Mucosa of descending colon (tissue), 3 donors: ENCODE data around the gene PAX8. TPM values are rescaled to one million over a fixed set of nuclear protein-coding genes. Genes with fewer than 3 reads are reported as not detected.
"Not testable (repeated sequence)": the region's sequence is repeated elsewhere in the genome, so short reads cannot be mapped to it uniquely, and the experiment has no call there.

Experiments used
- ATAC-seq: fragments of 200-7000 bp; cut with Tn5 transposase; one replicate; pipeline ENCODE4 v1.9.1; 2020; ENCODE audit warnings: mild to moderate bottlenecking, moderate library complexity
- DNase-seq, 3 donors: peaks; one replicate each; pipeline ENCODE4 v3.0.0-alpha.2; 2020
- H3K36me3 ChIP-seq: fragments of 200-600 bp; one replicate; pipeline ENCODE4 v1.8.0; 2021; ENCODE audit warnings: low read depth, mild to moderate bottlenecking
- H3K4me1 ChIP-seq: fragments of 200-600 bp; one replicate; pipeline ENCODE4 v1.8.0; 2021; ENCODE audit warnings: low read depth, mild to moderate bottlenecking
- H3K4me3 ChIP-seq: fragments of 200-600 bp; one replicate; pipeline ENCODE4 v1.8.0; 2021; ENCODE audit warnings: mild to moderate bottlenecking
- H3K9me3 ChIP-seq: fragments of 200-600 bp; one replicate; pipeline ENCODE4 v1.8.0; 2021; ENCODE audit warnings: mild to moderate bottlenecking
- CTCF ChIP-seq: fragments of 200-600 bp; IDR thresholded peaks from one replicate; pipeline ENCODE4 v1.8.0; 2022; ENCODE audit warnings: antibody characterized with exemption, mild to moderate bottlenecking
- intact Hi-C, 2 donors: fragments of 100-400 bp; cut with DNase I in 1 of 2; cut with micrococcal nuclease in 1 of 2; formaldehyde crosslinking; loops; one replicate each; pipeline versions ENCODE4 v1.11.0 to v1.11.1; 2022; cut with DNase I, micrococcal nuclease
- total RNA-seq, 3 donors: library from RNA; stranded (reverse); fragmentation: NEBNext Ultra II Directional in 2 of 3; extraction: Animal tissue kit (Norgen Biotek cat#: 25700) in 2 of 3; gene quantifications; one replicate each; pipeline versions ENCODE4 v1.2.1 to v1.2.4, GENCODE V29; 2021 to 2023
- donor health status: DM: no; HTN: no; CAD: no; lungs with moderate emphysema.
- donor health status: DM: no; HTN: no; CAD: no.
- donor health status: DM: no; HTN: yes; CAD: no.

The PAX8 gene
- total RNA-seq, 3 donors from 2014 or later = 0.82 to 6.2 (median 4.8) TPM

GRCh38 chr2:113311781-113312180 lies 33.1 kb upstream of the PAX8 start:
- DNase-seq, intact Hi-C loops: not testable (repeated sequence)

GRCh38 chr2:113311191-113311590 lies 32.5 kb upstream of the PAX8 start:
- H3K4me3 ChIP-seq, H3K9me3 ChIP-seq, intact Hi-C loops, DNase-seq, H3K36me3 ChIP-seq, H3K4me1 ChIP-seq: not testable (repeated sequence)
- ATAC-seq = peak; percentile 25

More at GRCh38 chr2:113311781-113312180, 33.1 kb upstream of the PAX8 start:
- H3K9me3 ChIP-seq, H3K4me3 ChIP-seq, H3K36me3 ChIP-seq, ATAC-seq, H3K4me1 ChIP-seq: not testable (repeated sequence)

- no peak for DNase-seq
- no peaks in the 10 kb centered on the region for H3K36me3 ChIP-seq
- H3K9me3 ChIP-seq = no peaks in the 10 kb centered on the region
- peaks cover 2% of the 10 kb centered on the region for H3K4me1 ChIP-seq
- no peak overlapping the region for H3K4me3 ChIP-seq
- peak; percentile 29 for ATAC-seq
- intact Hi-C loops = no loop called here
- no peak for TF ChIP-seq CTCF
Measured at GRCh38 chr2:113309655-113310387, 31.1 kb upstream of the PAX8 start.

- intact Hi-C loops, ATAC-seq, DNase-seq: not testable (repeated sequence)
Measured at GRCh38 chr2:113308784-113309183, 30.1 kb upstream of the PAX8 start.

GRCh38 chr2:113306207-113306606 lies 27.5 kb upstream of the PAX8 start:
- H3K9me3 ChIP-seq, H3K4me3 ChIP-seq, DNase-seq, H3K36me3 ChIP-seq, ATAC-seq, H3K4me1 ChIP-seq, intact Hi-C loops: not testable (repeated sequence)

More at GRCh38 chr2:113308784-113309183, 30.1 kb upstream of the PAX8 start:
- not testable (repeated sequence) for H3K9me3 ChIP-seq, H3K4me1 ChIP-seq, H3K36me3 ChIP-seq, H3K4me3 ChIP-seq

- intact Hi-C loops, DNase-seq, H3K36me3 ChIP-seq, ATAC-seq, H3K4me3 ChIP-seq, H3K9me3 ChIP-seq, H3K4me1 ChIP-seq: not testable (repeated sequence)
Measured at GRCh38 chr2:113305749-113306148, 27.0 kb upstream of the PAX8 start.

- H3K4me3 ChIP-seq = no peak overlapping the region
- H3K4me1 ChIP-seq = no peaks in the 10 kb centered on the region
- no peak for ATAC-seq
- DNase-seq = no peak
- intact Hi-C loops = no loop called here
- TF ChIP-seq CTCF = no peak
- H3K9me3 ChIP-seq = no peaks in the 10 kb centered on the region
- H3K36me3 ChIP-seq = no peaks in the 10 kb centered on the region
Measured at GRCh38 chr2:113305146-113305545, 26.4 kb upstream of the PAX8 start.

GRCh38 chr2:113304702-113305101 lies 26.0 kb upstream of the PAX8 start:
- DNase-seq (no peak), ATAC-seq (no peak)
- TF ChIP-seq CTCF = no peak
- Histone ChIP-seq H3K4me1 (no peaks in the 10 kb centered on the region), H3K4me3 (no peak overlapping the region), H3K36me3 (no peaks in the 10 kb centered on the region), H3K9me3 (no peaks in the 10 kb centered on the region)
- intact Hi-C loops = no loop called here

GRCh38 chr2:113302216-113302980 lies 23.7 kb upstream of the PAX8 start:
- H3K36me3 ChIP-seq, H3K4me3 ChIP-seq, intact Hi-C loops, H3K4me1 ChIP-seq, ATAC-seq, DNase-seq, H3K9me3 ChIP-seq: not testable (repeated sequence)
